Cerebellar cortex (tissue), 1 donor: Measurements from ENCODE around the gene NR0B1.

Source experiments
- DNase-seq: peaks from one replicate; pipeline ENCODE4 v3.0.0-alpha.2; 2015; ENCODE audit warnings: low spot score

The NR0B1 gene

GRCh38 chrX:30270639-30271038 lies 38.6 kb downstream of the NR0B1 start:
- no peak for DNase-seq

DNA sequence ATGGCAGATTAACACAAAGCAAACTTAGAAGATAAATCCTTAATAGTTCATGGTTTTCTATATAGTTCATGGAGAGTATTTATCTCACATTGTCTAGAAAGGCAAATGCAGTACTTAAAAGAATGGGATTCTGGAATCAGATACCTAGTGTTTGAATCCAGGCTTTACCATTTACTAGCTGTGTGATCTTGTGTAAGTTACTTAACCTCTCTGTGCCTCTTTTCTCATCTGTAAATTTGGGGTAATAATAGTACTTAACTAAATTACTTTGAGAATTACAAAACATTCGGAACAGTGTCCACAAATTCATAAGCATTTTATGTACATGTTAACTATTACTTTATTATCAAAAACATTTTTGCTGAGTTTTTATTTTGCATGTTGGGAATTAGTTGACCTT lies 46.4 kb downstream of the NR0B1 start:
- no peak for DNase-seq

DNA sequence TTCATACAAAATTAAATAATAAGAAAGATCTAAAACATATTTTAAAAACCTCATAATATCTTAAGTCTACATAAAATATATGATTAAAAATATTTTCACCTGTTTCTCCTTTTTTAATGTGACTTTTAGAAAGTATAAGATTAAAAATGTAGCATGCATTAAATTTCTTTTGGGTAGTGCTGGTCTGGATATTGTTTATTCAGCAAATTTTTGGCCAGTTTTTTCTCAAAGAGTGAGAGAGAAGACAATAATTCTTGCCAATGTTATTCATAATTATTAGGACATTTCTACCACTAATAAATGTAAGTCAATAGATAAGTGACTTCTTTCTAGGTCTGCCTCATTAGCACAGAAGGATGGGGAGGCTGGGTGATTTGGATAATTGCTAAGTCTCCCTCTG lies 48.2 kb downstream of the NR0B1 start:
- DNase-seq, result no peak

GRCh38 chrX:30259927-30260326 lies 49.3 kb downstream of the NR0B1 start:
- DNase-seq, result no peak
